K562 (cell line): ENCODE results near the gene SYT8. TPM values are rescaled to one million over a fixed set of nuclear protein-coding genes. Genes with fewer than 3 reads are reported as not detected.

Experiments
- ATAC-seq: fragments of 200-7000 bp; cut with Tn5 transposase; 3 replicates; pipeline ENCODE4 v1.9.1; 2020; ENCODE audit warnings: moderate library complexity
- BruUV-seq: library from RNA; stranded (reverse); fragments of 400-500 nt; replicated peaks from 2 replicates; lab custom pipeline; 2021; lab: Mats Ljungman, UMichigan
- CTCF ChIA-PET: fragments of 300-600 bp; formaldehyde crosslinking; extraction: SDS; loops from one replicate; lab custom pipeline; 2021; ENCODE audit warnings: low intra/inter-chr PET ratio; lab: Yijun Ruan, JAX
- POLR2A ChIA-PET: fragments of 300-600, 350-650 bp; sonication (Branson Sonifier 250); formaldehyde crosslinking; extraction: SDS; loops from one replicate; lab custom pipeline; 2021; ENCODE audit warnings: antibody characterized with exemption, inconsistent platforms; lab: Yijun Ruan, JAX
- DNase-seq, 4 experiments: peaks; one replicate each; pipeline versions ENCODE4 v3.0.0 to v3.0.0-alpha.2; 2011 to 2018; ENCODE audit warnings: low spot score in 3 of 4, mixed read lengths in 3 of 4; ENCODE audit errors: extremely low read depth in 1 of 4
- FAIRE-seq: peaks from 2 replicates; lab custom pipeline; 2011; peaks lifted over from hg19 to GRCh38; lab: Jason Lieb, UNC
- H2AFZ ChIP-seq: 2 replicates; pipeline ENCODE4 v1.6.0; 2011; ENCODE audit warnings: low read depth, low read length, control low read depth, inconsistent platforms
- H3K27ac ChIP-seq: fragments of 200-600 bp; 3 replicates; pipeline ENCODE4 v1.8.0; 2011; ENCODE audit warnings: low read depth, mild to moderate bottlenecking, control low read depth, inconsistent platforms, low read length, moderate library complexity, mixed read lengths; ENCODE audit errors: extremely low read depth
- H3K27me3 ChIP-seq, 2 experiments: fragments of 300-600 bp in 1 of 2; 2 replicates in 1 of 2; 3 replicates in 1 of 2; pipeline versions ENCODE4 v1.6.0 to v1.8.0; 2011; ENCODE audit warnings: inconsistent platforms in 2 of 2, low read length in 2 of 2, mild to moderate bottlenecking in 1 of 2, mixed read lengths in 1 of 2, moderate library complexity in 1 of 2; ENCODE audit not compliant: control insufficient read depth in 2 of 2, insufficient read depth in 2 of 2
- H3K36me3 ChIP-seq: fragments of 300-600 bp; 3 replicates; pipeline ENCODE4 v1.8.0; 2011; ENCODE audit warnings: mild to moderate bottlenecking, low read length, inconsistent platforms; ENCODE audit not compliant: control insufficient read depth, insufficient read depth
- H3K4me1 ChIP-seq, 2 experiments: fragments of 200-600 bp in 1 of 2; replicated peaks in 1 of 2; 2 replicates in 1 of 2; 3 replicates in 1 of 2; pipeline versions ENCODE4 v1.5.1 to v1.8.0; 2011; ENCODE audit warnings: inconsistent platforms in 2 of 2, low read length in 2 of 2, mild to moderate bottlenecking in 1 of 2, mixed read lengths in 1 of 2, moderate library complexity in 1 of 2; ENCODE audit not compliant: control insufficient read depth in 2 of 2, insufficient read depth in 2 of 2
- H3K4me2 ChIP-seq: 2 replicates; pipeline ENCODE4 v1.6.1; 2011; ENCODE audit warnings: low read length, control low read depth, inconsistent platforms, mixed read lengths; ENCODE audit not compliant: insufficient read depth
- H3K4me3 ChIP-seq: fragments of 200-600 bp; sonication (generic), shearing (Covaris generic); 2 replicates; pipeline ENCODE4 v1.5.1; 2016; ENCODE audit warnings: control low read depth, inconsistent platforms
- H3K79me2 ChIP-seq: fragments of 200-600 bp; 3 replicates; pipeline ENCODE4 v1.8.0; 2011; ENCODE audit warnings: low read length, inconsistent platforms; ENCODE audit not compliant: control insufficient read depth, insufficient read depth
- H3K9ac ChIP-seq, 2 experiments: 2 replicates each; pipeline versions ENCODE4 v1.6.0 to v1.6.1; 2011; ENCODE audit warnings: low read depth in 2 of 2, low read length in 2 of 2, control low read depth in 1 of 2, inconsistent platforms in 1 of 2, mild to moderate bottlenecking in 1 of 2, mixed read lengths in 1 of 2; ENCODE audit not compliant: insufficient read depth in 1 of 2
- H3K9me1 ChIP-seq: one replicate; pipeline ENCODE4 v1.6.0; 2011; ENCODE audit warnings: inconsistent platforms, mild to moderate bottlenecking, low read length, moderate library complexity; ENCODE audit not compliant: control insufficient read depth, insufficient read depth
- H3K9me3 ChIP-seq: replicated peaks from 2 replicates; pipeline ENCODE4 v1.5.1; 2011; ENCODE audit warnings: low read depth, low read length, inconsistent platforms; ENCODE audit not compliant: control insufficient read depth, insufficient read depth
- H4K20me1 ChIP-seq: replicated peaks from 2 replicates; pipeline ENCODE4 v1.6.1; 2011; ENCODE audit warnings: low read length, inconsistent platforms, mixed read lengths; ENCODE audit not compliant: control insufficient read depth, insufficient read depth
- ATF1 ChIP-seq, 2 experiments: fragments of 450-650 bp in 1 of 2; IDR thresholded peaks; 2 replicates each; pipeline ENCODE4 v1.6.1; 2016; ENCODE audit warnings: missing compliant biosample characterization in 1 of 2, missing genetic modification characterization in 1 of 2
- E2F6 ChIP-seq, 2 experiments: IDR thresholded peaks; 2 replicates each; pipeline ENCODE4 v1.6.1; 2011; ENCODE audit warnings: borderline replicate concordance in 1 of 2, control low read depth in 1 of 2, low read depth in 1 of 2, low read length in 1 of 2, mild to moderate bottlenecking in 1 of 2, mixed read lengths in 1 of 2, moderate library complexity in 1 of 2; ENCODE audit not compliant: insufficient read depth in 1 of 2, insufficient read length in 1 of 2, poor library complexity in 1 of 2, severe bottlenecking in 1 of 2; ENCODE audit errors: extremely low read depth in 1 of 2
- GATAD2A ChIP-seq: fragments of 450-650 bp; IDR thresholded peaks from 2 replicates; pipeline ENCODE4 v1.6.1; 2017
- HCFC1 ChIP-seq: IDR thresholded peaks from 2 replicates; pipeline ENCODE4 v1.6.1; 2012; ENCODE audit warnings: low read depth, low read length, improper control_type of control experiment
- HSF4 ChIP-seq: fragments of 250-450 bp; sonication (Bioruptor Pico); IDR thresholded peaks from 2 replicates; pipeline ENCODE4 v2.1.2; 2022; ENCODE audit warnings: mild to moderate bottlenecking, moderate library complexity, borderline replicate concordance
- MTF1 ChIP-seq: fragments of 250-450 bp; sonication (Bioruptor Pico); IDR thresholded peaks from 2 replicates; pipeline ENCODE4 v1.9.0; 2021; ENCODE audit warnings: moderate library complexity, mild to moderate bottlenecking, inconsistent platforms, borderline replicate concordance
- PCBP1 ChIP-seq: fragments of 200-400 bp; formaldehyde crosslinking; IDR thresholded peaks from 2 replicates; pipeline ENCODE4 v1.6.1; 2018; ENCODE audit warnings: mild to moderate bottlenecking, low read depth, low read length; ENCODE audit not compliant: poor library complexity, severe bottlenecking
- SETDB1 ChIP-seq: IDR thresholded peaks from one replicate; pipeline ENCODE4 v1.6.1; 2012; ENCODE audit warnings: low read length, control low read depth, inconsistent platforms
- SRSF7 ChIP-seq: fragments of 200-400 bp; formaldehyde crosslinking; optimal IDR thresholded peaks from 2 replicates; pipeline ENCODE3; 2017; ENCODE audit warnings: mild to moderate bottlenecking, low read depth, low read length
- STAT6 ChIP-seq: sonication (generic); formaldehyde crosslinking; IDR thresholded peaks from 2 replicates; pipeline ENCODE4 v1.8.1; 2023; ENCODE audit warnings: mild to moderate bottlenecking, missing genetic modification reagents
- ZNF12 ChIP-seq: sonication (generic); formaldehyde crosslinking; IDR thresholded peaks from 2 replicates; pipeline ENCODE4 v1.4.0; 2020; ENCODE audit warnings: mild to moderate bottlenecking, missing genetic modification reagents
- ZNF830 ChIP-seq: fragments of 250-450 bp; sonication (Bioruptor Pico); IDR thresholded peaks from 2 replicates; pipeline ENCODE4 v1.5.0; 2021; ENCODE audit warnings: mild to moderate bottlenecking
- WGBS: fragments of 100-300 bp; shearing (Covaris generic); methylation state at CpG from one replicate; pipeline ENCODE4 v1.1.6; 2016; ENCODE audit warnings: low coverage, mixed read lengths; ENCODE audit not compliant: insufficient coverage; ENCODE audit errors: missing lambda C conversion rate; 5-methylcytosine and 5-hydroxymethylcytosine counted together
- in situ Hi-C: fragments of 300-500 bp; cut with MboI; formaldehyde crosslinking; loops from 4 replicates; pipeline ENCODE4 v1.15.0; 2018; ENCODE audit warnings: inconsistent platforms, mixed read lengths
- intact Hi-C: fragments of 100-400 bp; cut with micrococcal nuclease; formaldehyde crosslinking; loops from 2 replicates; pipeline ENCODE4 v1.14.2; 2022
- polyA plus RNA-seq, 8 experiments: library from polyadenylated mRNA; depleted of rRNA in 4 of 8; stranded (reverse) in 5 of 8; unstranded in 3 of 8; fragments of >200 nt; fragmentation: Nextera tagmentation in 2 of 8; fragmentation: Illumina TruSeq in 1 of 8; extraction: Ambion mirVana in 2 of 8; extraction: Trizol in 1 of 8; gene quantifications; 2 replicates each; pipeline versions ENCODE4 v1.2.1 to v1.2.3, GENCODE V29; 2011 to 2014; ENCODE audit warnings: inconsistent platforms in 1 of 8, missing spikeins in 1 of 8
- total RNA-seq, 7 experiments: library from RNA; depleted of rRNA in 6 of 7; stranded (reverse); fragments of >200 nt in 6 of 7; fragmentation: Illumina TruSeq in 2 of 7; extraction: Trizol in 2 of 7; gene quantifications; 2 replicates each; pipeline versions ENCODE4 v1.2.1 to v1.2.3, GENCODE V29; 2011 to 2021; ENCODE audit warnings: low replicate concordance in 1 of 7
- TF ChIP-seq, protein P1 (sequence below): fragments of 250-450 bp; sonication (Bioruptor Pico); IDR thresholded peaks from 2 replicates; pipeline ENCODE4 v1.4.0; 2020

SYT8 gene
- total and polyA plus RNA-seq, 9 of the 15 experiments (the other 6 are each of a cell fraction or from before 2014, with no cell fraction given), result not detected

- no TSS peak for BruUV-seq
- no peak overlapping the region for H3K9ac ChIP-seq
- no peak overlapping the region for H3K27ac ChIP-seq
- no peak overlapping the region for H3K4me2 ChIP-seq
- FAIRE-seq (no peak), DNase-seq (no peak), ATAC-seq (no peak)
- WGBS, result 3% methylated on average over 15 of the region's 15 CpGs
- peaks cover 0 to 37% of the 10 kb centered on the region in 2 experiments; a peak in 2 of 5 replicates for H3K4me1 ChIP-seq
- in situ Hi-C loops (no loop called here), intact Hi-C loops (no loop called here)
- no peaks in the 10 kb centered on the region for H3K9me1 ChIP-seq
- no peak overlapping the region for H3K4me3 ChIP-seq
- no peaks in the 10 kb centered on the region for H3K9me3 ChIP-seq
- no peaks in the 10 kb centered on the region for H3K36me3 ChIP-seq
- ChIA-PET CTCF (no interaction called here), POLR2A (no interaction called here)
- H3K27me3 ChIP-seq, result peaks cover 23 to 74% of the 10 kb centered on the region in 2 experiments; a peak in 4 of 5 replicates
- no peaks in the 10 kb centered on the region for H3K79me2 ChIP-seq
- H2AFZ ChIP-seq, result no peak overlapping the region
- H4K20me1 ChIP-seq, result 0 out of 2 replicates have a peak, but pooled peaks cover 5% of the 10 kb centered on the region
- TF ChIP-seq GATAD2A (no peak), ZNF830 (CRISPR knock-in tag) (no peak), SRSF7 (no peak), HCFC1 (no peak), HSF4 (CRISPR knock-in tag) (no peak), ATF1 (CRISPR knock-in tag; IDR thresholded peaks at IDR 0.05) (no peak), ATF1 (tag; IDR thresholded peaks at IDR 0.05) (no peak), MTF1 (CRISPR knock-in tag) (no peak), ZNF12 (CRISPR knock-in tag) (no peak), SETDB1 (no peak), STAT6 (CRISPR knock-in tag) (no peak), E2F6 (IDR thresholded peaks at IDR 0.05; ENCODE audit: borderline replicate concordance in 1 of 2, extremely low read depth in 1 of 2, insufficient read depth in 1 of 2, insufficient read length in 1 of 2, low read depth in 1 of 2, low read length in 1 of 2, poor library complexity in 1 of 2, severe bottlenecking in 1 of 2) (no peak), PCBP1 (no peak)
- TF ChIP-seq, protein P1, sequence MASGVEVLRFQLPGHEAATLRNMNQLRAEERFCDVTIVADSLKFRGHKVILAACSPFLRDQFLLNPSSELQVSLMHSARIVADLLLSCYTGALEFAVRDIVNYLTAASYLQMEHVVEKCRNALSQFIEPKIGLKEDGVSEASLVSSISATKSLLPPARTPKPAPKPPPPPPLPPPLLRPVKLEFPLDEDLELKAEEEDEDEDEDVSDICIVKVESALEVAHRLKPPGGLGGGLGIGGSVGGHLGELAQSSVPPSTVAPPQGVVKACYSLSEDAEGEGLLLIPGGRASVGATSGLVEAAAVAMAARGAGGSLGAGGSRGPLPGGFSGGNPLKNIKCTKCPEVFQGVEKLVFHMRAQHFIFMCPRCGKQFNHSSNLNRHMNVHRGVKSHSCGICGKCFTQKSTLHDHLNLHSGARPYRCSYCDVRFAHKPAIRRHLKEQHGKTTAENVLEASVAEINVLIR (CRISPR knock-in tag), result no peak
Measured at GRCh38 chr11:1866776-1867175, 32.0 kb downstream of the SYT8 start.
